Keratinocyte (primary cell): Measurements from ENCODE around the gene DNAH17. TPM values are rescaled to one million over a fixed set of nuclear protein-coding genes. Genes with fewer than 3 reads are reported as not detected.
A peak's percentile ranks its signal among the peaks of the same experiment; 100 is the strongest.

Experiments
- DNase-seq: peaks from one replicate; pipeline ENCODE4 v3.0.0-alpha.2; 2011; ENCODE audit warnings: low read depth, missing footprints, low spot score
- FAIRE-seq: peaks from 2 replicates; lab custom pipeline; 2011; peaks lifted over from hg19 to GRCh38; lab: Jason Lieb, UNC
- H2AFZ ChIP-seq: 2 replicates; pipeline ENCODE4 v1.6.0; 2012; ENCODE audit warnings: low read length, control low read depth, inconsistent platforms; ENCODE audit not compliant: control insufficient read depth
- H3K27ac ChIP-seq: 2 replicates; pipeline ENCODE4 v1.5.1; 2011; ENCODE audit warnings: low read length; ENCODE audit not compliant: control insufficient read depth, insufficient read depth
- H3K27me3 ChIP-seq: 3 replicates; pipeline ENCODE4 v1.6.0; 2011; ENCODE audit warnings: low read length; ENCODE audit not compliant: control insufficient read depth, insufficient read depth; ENCODE audit errors: extremely low read depth
- H3K36me3 ChIP-seq, 2 experiments: 2 replicates in 1 of 2; 3 replicates in 1 of 2; pipeline ENCODE4 v1.5.1; 2011; ENCODE audit warnings: low read length in 2 of 2, mild to moderate bottlenecking in 1 of 2; ENCODE audit not compliant: control insufficient read depth in 2 of 2, insufficient read depth in 2 of 2; ENCODE audit errors: extremely low read depth in 1 of 2
- H3K4me1 ChIP-seq: 3 replicates; pipeline ENCODE4 v1.5.1; 2011; ENCODE audit warnings: low read length; ENCODE audit not compliant: control insufficient read depth, insufficient read depth; ENCODE audit errors: extremely low read depth
- H3K4me2 ChIP-seq: 3 replicates; pipeline ENCODE4 v1.6.0; 2011; ENCODE audit warnings: low read depth, low read length; ENCODE audit not compliant: control insufficient read depth, insufficient read depth; ENCODE audit errors: extremely low read depth
- H3K4me3 ChIP-seq, 3 experiments: fragments of 200-600 bp in 1 of 3; sonication (generic) in 1 of 3; 2 replicates in 2 of 3; 3 replicates in 1 of 3; pipeline ENCODE4 v1.5.1; 2011 to 2016; ENCODE audit warnings: low read length in 3 of 3, mild to moderate bottlenecking in 3 of 3, control low read depth in 2 of 3, inconsistent platforms in 1 of 3, low read depth in 1 of 3, mixed read lengths in 1 of 3, mixed run types in 1 of 3, moderate library complexity in 1 of 3; ENCODE audit not compliant: control insufficient read depth in 2 of 3, insufficient read depth in 2 of 3; ENCODE audit errors: extremely low read depth in 1 of 3
- H3K79me2 ChIP-seq: 2 replicates; pipeline ENCODE4 v1.6.0; 2012; ENCODE audit warnings: low read length; ENCODE audit not compliant: control insufficient read depth, insufficient read depth
- H3K9ac ChIP-seq: 3 replicates; pipeline ENCODE4 v1.6.0; 2011; ENCODE audit warnings: low read length; ENCODE audit not compliant: control insufficient read depth, insufficient read depth; ENCODE audit errors: extremely low read depth
- H3K9me1 ChIP-seq: 3 replicates; pipeline ENCODE4 v1.6.0; 2011; ENCODE audit warnings: low read length; ENCODE audit not compliant: control insufficient read depth, insufficient read depth; ENCODE audit errors: extremely low read depth
- H3K9me3 ChIP-seq: 2 replicates; pipeline ENCODE4 v1.5.1; 2012; ENCODE audit warnings: low read depth, low read length; ENCODE audit not compliant: control insufficient read depth
- H4K20me1 ChIP-seq: 3 replicates; pipeline ENCODE4 v1.6.0; 2011; ENCODE audit warnings: low read length; ENCODE audit not compliant: control insufficient read depth, insufficient read depth; ENCODE audit errors: extremely low read depth
- EZH2 ChIP-seq: IDR thresholded peaks from one replicate; pipeline ENCODE4 v1.6.1; 2012; ENCODE audit warnings: inconsistent platforms, mild to moderate bottlenecking, low read length, moderate library complexity
- dilution Hi-C: fragments of 300-500 bp; cut with MboI; formaldehyde crosslinking; loops from one replicate; pipeline ENCODE4 v1.7.0; 2020; ENCODE audit warnings: low sequenced_read_pairs; ENCODE audit not compliant: extremely low pct_ligation_motif_present
- polyA plus RNA-seq, 5 experiments: library from polyadenylated mRNA; depleted of rRNA in 3 of 5; stranded (reverse) in 3 of 5; stranded (forward) in 1 of 5; unstranded in 1 of 5; fragments of >200 nt; gene quantifications; 1 replicate in 1 of 5; 2 replicates in 3 of 5; 3 replicates in 1 of 5; pipeline versions ENCODE4 v1.2.1 to v1.2.3, GENCODE V29; 2011 to 2012; ENCODE audit warnings: missing spikeins in 2 of 5, low read depth in 1 of 5, low replicate concordance in 1 of 5
- TF ChIP-seq, protein P1 (sequence below), 3 experiments: IDR thresholded peaks in 1 of 3; conservative IDR thresholded peaks in 1 of 3; optimal IDR thresholded peaks in 1 of 3; 2 replicates in 2 of 3; 3 replicates in 1 of 3; pipeline versions ENCODE3 to v1.5.1; 2011; ENCODE audit warnings: low read length in 3 of 3, mild to moderate bottlenecking in 3 of 3, moderate library complexity in 2 of 3, control low read depth in 1 of 3, inconsistent platforms in 1 of 3; ENCODE audit not compliant: insufficient read depth in 2 of 3; ENCODE audit errors: extremely low read depth in 1 of 3

Gene DNAH17
- polyA plus RNA-seq, 1 donor (not counting 4 experiments of a cell fraction or from before 2014, with no cell fraction given) = 0.16 TPM

DNA sequence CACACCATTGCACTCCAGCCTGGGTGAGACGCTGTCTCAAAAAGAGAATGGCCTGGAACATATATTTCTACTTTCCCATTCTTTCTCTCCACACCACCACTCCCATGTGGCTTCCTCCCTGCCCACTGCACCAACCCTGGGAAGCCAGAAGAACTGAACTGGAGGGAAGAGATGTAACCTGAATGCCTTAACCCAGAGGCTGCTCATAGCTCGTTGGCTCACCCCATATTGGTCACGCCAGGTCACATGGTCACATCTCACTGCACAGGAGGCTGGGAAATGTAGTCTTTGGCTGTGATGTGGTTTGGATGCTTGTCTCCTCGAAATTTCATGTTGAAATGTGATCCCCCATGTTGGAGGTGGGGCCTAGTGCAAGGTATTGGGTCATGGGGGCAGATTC lies 5.9 kb upstream of the DNAH17 start:
- no peaks in the 10 kb centered on the region for H3K27me3 ChIP-seq
- DNase-seq (no peak), FAIRE-seq (peak; percentile 63)

DNA sequence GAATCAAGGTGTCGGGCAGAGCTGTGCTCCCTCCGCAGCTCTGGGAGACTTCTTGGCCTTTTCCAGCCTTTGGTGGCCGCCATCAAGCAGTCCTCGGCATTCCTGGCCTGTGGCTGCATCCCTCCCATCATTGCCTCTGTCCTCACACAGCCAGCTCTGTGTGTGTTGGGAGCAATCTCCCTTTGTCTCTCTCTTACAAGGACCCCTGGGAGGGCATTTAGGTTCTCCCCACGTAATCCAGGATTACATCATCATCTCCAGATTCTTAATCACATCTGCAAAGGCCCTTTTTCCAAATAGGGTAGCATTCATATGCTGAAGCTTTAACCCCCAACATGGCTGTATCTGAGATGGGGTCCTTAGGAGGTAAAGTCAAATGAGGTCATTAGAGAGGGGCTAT lies 4.1 kb upstream of the DNAH17 start:
- no peak for FAIRE-seq
- Histone ChIP-seq H3K4me1 (no peaks in the 10 kb centered on the region), H3K27ac (no peak overlapping the region), H3K9me1 (no peaks in the 10 kb centered on the region), H3K9ac (no peak overlapping the region), H4K20me1 (no peaks in the 10 kb centered on the region), H3K4me3 (no peak overlapping the region), H3K4me2 (no peak overlapping the region), H3K27me3 (no peaks in the 10 kb centered on the region), H3K36me3 (no peaks in the 10 kb centered on the region), H2AFZ (no peak overlapping the region), H3K79me2 (no peaks in the 10 kb centered on the region), H3K9me3 (no peaks in the 10 kb centered on the region)
- DNase-seq = no peak
- TF ChIP-seq EZH2 = no peak
- TF ChIP-seq, protein P1, sequence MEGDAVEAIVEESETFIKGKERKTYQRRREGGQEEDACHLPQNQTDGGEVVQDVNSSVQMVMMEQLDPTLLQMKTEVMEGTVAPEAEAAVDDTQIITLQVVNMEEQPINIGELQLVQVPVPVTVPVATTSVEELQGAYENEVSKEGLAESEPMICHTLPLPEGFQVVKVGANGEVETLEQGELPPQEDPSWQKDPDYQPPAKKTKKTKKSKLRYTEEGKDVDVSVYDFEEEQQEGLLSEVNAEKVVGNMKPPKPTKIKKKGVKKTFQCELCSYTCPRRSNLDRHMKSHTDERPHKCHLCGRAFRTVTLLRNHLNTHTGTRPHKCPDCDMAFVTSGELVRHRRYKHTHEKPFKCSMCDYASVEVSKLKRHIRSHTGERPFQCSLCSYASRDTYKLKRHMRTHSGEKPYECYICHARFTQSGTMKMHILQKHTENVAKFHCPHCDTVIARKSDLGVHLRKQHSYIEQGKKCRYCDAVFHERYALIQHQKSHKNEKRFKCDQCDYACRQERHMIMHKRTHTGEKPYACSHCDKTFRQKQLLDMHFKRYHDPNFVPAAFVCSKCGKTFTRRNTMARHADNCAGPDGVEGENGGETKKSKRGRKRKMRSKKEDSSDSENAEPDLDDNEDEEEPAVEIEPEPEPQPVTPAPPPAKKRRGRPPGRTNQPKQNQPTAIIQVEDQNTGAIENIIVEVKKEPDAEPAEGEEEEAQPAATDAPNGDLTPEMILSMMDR (optimal IDR thresholded peaks at IDR 0.05 in 1 of 3, IDR thresholded peaks at IDR 0.05 in 1 of 3, conservative IDR thresholded peaks at IDR 0.05 in 1 of 3; ENCODE audit: extremely low read depth in 1 of 3, insufficient read depth in 2 of 3, low read length in 3 of 3) = no peak
- dilution Hi-C loops = no loop called here

More for the DNA sequence above, 5.9 kb upstream of the DNAH17 start:
- H4K20me1 ChIP-seq = no peaks in the 10 kb centered on the region
- H3K9me3 ChIP-seq = no peaks in the 10 kb centered on the region
- H3K36me3 ChIP-seq = no peaks in the 10 kb centered on the region
- no peak overlapping the region for H3K27ac ChIP-seq
- H3K4me3 ChIP-seq = no peak overlapping the region
- H3K9me1 ChIP-seq = no peaks in the 10 kb centered on the region
- H2AFZ ChIP-seq = no peak overlapping the region
- no peak overlapping the region for H3K4me2 ChIP-seq
- TF ChIP-seq EZH2 = no peak
- TF ChIP-seq, protein P1 (optimal IDR thresholded peaks at IDR 0.05 in 1 of 3, IDR thresholded peaks at IDR 0.05 in 1 of 3, conservative IDR thresholded peaks at IDR 0.05 in 1 of 3; ENCODE audit: extremely low read depth in 1 of 3, insufficient read depth in 2 of 3, low read length in 3 of 3) = no peak
- H3K4me1 ChIP-seq = no peaks in the 10 kb centered on the region
- no peak overlapping the region for H3K9ac ChIP-seq
- H3K79me2 ChIP-seq = no peaks in the 10 kb centered on the region
- dilution Hi-C loops = no loop called here
